GM18909 (cell line): ENCODE results near the gene ARMH1.
"Not testable (repeated sequence)": the region's sequence is repeated elsewhere in the genome, so short reads cannot be mapped to it uniquely, and the experiment has no call there.

Experiments
- ATAC-seq: cut with Tn5 transposase; IDR thresholded peaks from one replicate; pipeline ENCODE4 v1.9.1; 2021; ENCODE audit warnings: mild to moderate bottlenecking; ENCODE audit not compliant: unreplicated experiment, poor library complexity

ARMH1 gene

GRCh38 chr1:44664730-44665370, 9.7 kb upstream of the ARMH1 start:
- ATAC-seq, result no peak

- ATAC-seq, result not testable (repeated sequence)
Measured at GRCh38 chr1:44666719-44667118, 7.8 kb upstream of the ARMH1 start.

GRCh38 chr1:44670751-44671640, 3.5 kb upstream of the ARMH1 start:
- no peak for ATAC-seq

GRCh38 chr1:44672254-44672955, 2.1 kb upstream of the ARMH1 start:
- ATAC-seq, result no peak

- ATAC-seq, result no peak
Measured at GRCh38 chr1:44672961-44673674, 1.4 kb upstream of the ARMH1 start.

- ATAC-seq, result peak; percentile 4
Measured at GRCh38 chr1:44673675-44674112, 820 bp upstream of the ARMH1 start.

- no peak for ATAC-seq
Measured at GRCh38 chr1:44675186-44675585, 672 bp downstream of the ARMH1 start.

- ATAC-seq, result no peak
Measured at GRCh38 chr1:44676484-44677200, 2.1 kb downstream of the ARMH1 start.

GRCh38 chr1:44677201-44677766, 2.8 kb downstream of the ARMH1 start:
- no peak for ATAC-seq

- no peak for ATAC-seq
Measured at GRCh38 chr1:44678120-44678519, 3.6 kb downstream of the ARMH1 start.

GRCh38 chr1:44678626-44679025, 4.1 kb downstream of the ARMH1 start:
- no peak for ATAC-seq

GRCh38 chr1:44679468-44679867, 5.0 kb downstream of the ARMH1 start:
- no peak for ATAC-seq

GRCh38 chr1:44681905-44682882, 7.7 kb downstream of the ARMH1 start:
- no peak for ATAC-seq

- ATAC-seq, result no peak
Measured at GRCh38 chr1:44682883-44683265, 8.4 kb downstream of the ARMH1 start.

GRCh38 chr1:44684525-44684924, 10.0 kb downstream of the ARMH1 start:
- ATAC-seq, result peak; percentile 70

GRCh38 chr1:44685218-44685617, 10.7 kb downstream of the ARMH1 start:
- no peak for ATAC-seq

- no peak for ATAC-seq
Measured at GRCh38 chr1:44685881-44686280, 11.4 kb downstream of the ARMH1 start.

- no peak for ATAC-seq
Measured at GRCh38 chr1:44688760-44689446, 14.4 kb downstream of the ARMH1 start.
